Stimulated activated CD4-positive, alpha-beta T cell treated with anti-CD3 and anti-CD28 coated beads, TNF-alpha, amount 100 ng/mL, for 4 hours (primary cell): ENCODE data around the gene VAMP8.

Experiments
- DNase-seq, 3 experiments: peaks; one replicate each; pipeline ENCODE4 v3.0.0-alpha.2; 2020; ENCODE audit warnings: low read depth in 3 of 3

VAMP8 gene

DNA sequence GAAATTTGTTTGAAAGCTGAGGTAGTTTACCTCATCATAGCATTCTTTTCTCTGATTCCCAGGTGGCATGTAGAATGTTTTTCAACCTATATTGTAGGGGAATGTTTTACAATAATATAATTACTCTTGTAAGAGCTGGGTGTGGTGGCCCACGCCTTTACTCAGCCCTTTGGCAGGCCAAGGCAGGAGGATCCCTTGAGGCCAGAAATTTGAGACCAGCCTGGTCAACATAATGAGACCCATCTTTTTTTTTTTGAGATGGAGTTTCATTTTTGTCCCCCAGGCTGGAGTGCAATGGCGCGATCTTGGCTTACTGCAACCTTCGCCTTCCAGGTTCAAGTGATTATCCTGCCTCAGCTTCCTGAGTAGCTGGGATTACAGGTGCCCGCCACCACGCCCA is 42.2 kb downstream of the VAMP8 start:
- DNase-seq: no peak

DNA sequence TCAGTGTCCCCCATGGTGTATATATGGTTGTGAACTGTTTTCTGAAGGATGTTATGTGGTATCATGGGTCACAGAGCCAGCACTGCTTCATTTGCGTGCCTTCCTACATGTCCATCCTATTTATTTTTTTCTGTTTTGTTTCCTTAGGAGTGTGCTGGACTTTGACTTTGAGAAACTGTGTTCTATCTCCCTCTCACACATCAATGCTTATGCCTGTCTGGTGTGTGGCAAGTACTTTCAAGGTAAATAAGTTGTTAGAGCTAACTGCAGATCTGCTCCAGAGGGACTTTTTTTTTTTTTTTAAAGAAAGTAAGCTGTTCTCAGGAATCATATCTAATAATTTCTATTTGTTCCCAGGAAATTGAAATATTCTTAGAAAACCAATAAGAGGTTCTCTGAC is 44.0 kb downstream of the VAMP8 start:
- DNase-seq: no peak

DNA sequence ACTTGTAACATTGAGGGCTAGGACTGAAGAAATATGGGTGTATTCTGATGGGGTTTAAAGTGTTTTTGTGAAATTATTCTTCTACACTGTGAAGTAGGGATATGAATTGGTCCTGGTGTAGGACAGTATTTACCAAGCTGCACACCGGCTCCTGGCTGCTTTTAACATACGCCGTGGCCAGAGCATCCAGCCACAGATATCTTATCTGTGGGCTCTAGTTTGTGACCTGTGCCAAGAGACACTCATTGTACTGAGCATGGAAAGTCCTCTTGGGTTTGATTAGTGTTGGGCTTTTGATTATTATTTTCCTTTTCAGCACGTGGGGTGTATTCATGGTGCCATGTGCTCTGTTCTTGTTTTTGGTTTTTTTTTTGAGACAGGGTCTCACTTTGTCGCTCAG is 46.6 kb downstream of the VAMP8 start:
- no peak for DNase-seq

DNA sequence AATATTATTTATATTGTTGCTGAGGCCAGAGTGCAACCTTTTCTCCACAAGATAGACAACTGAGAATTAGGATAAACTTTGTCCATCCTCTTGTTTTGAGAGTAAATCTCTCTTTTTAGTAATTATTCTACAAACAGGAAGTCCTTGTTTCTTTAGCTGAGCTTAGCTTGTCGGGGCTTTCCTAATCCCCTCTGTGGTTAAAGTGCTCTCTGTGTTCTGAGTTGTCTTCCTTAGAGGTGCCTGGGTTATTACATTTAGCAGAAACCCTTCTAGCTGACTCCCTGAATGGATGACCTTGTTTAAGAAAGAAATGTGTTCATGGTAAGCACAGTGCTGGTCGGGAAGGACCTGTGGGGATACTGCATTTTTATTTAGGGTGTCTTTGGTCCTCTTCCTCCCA is 51.3 kb downstream of the VAMP8 start:
- DNase-seq: no peak

DNA sequence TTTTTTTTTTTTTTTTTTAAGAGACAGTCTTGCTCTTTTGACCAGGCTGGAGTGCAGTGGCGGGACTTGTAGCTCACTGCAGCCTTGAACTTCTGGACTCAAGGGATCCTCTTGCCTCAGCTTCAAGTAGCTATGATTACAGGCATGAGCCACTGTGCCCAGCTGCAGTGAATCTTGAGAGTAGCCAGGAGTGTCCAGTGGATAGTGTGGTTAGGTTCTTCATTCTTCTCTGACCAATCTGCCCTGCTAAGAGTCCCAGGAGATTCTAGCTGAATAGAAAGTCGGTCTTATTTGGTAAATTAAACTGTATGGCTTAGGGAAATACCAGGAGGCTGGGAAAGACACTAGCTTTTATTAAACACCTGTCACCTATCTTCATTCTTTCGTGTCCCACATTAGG is 53.9 kb downstream of the VAMP8 start:
- DNase-seq: no peak
